Measurements from ENCODE around the gene CAMK1D. TPM values are rescaled to one million over a fixed set of nuclear protein-coding genes. Genes with fewer than 3 reads are reported as not detected.

Gene CAMK1D
- total RNA-seq, 4 donors from 2014 or later, result 13.5 to 21.4 (median 15.7) TPM

DNA sequence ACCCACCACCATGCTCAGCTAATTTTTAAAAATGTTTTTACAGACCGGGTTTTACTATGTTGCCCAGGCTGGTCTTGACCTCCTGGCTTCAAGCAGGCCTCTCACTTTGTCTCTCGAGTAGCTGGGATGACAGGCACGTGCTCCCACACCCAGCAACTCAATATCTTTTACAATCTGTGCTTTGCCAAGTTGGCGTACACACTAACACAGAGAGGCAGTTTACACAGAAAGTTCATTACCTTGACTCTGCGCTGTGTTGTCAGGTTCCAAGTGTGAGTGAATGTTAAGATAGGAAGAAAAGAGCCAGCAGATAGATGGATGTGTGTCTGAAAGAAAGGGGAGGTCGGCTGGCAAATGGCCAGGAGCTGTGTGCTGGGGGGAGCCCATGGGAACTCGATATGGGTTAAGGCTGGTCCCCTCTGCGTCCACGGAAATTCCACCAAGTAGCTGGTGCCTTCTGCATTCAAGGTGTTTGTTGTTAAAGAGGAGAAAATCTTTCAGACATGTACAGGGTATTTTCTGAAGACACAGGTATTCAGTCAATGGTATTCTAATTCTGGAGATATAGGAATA, 299.8 kb downstream of the CAMK1D start:
- TF ChIP-seq POLR2A (IDR thresholded peaks at IDR 0.05), result no peak
- TF ChIP-seq POLR2AphosphoS5 (IDR thresholded peaks at IDR 0.05), result no peak
- no peak for TF ChIP-seq EP300 (IDR thresholded peaks at IDR 0.05; ENCODE audit: low read depth)
- TF ChIP-seq, protein P1, sequence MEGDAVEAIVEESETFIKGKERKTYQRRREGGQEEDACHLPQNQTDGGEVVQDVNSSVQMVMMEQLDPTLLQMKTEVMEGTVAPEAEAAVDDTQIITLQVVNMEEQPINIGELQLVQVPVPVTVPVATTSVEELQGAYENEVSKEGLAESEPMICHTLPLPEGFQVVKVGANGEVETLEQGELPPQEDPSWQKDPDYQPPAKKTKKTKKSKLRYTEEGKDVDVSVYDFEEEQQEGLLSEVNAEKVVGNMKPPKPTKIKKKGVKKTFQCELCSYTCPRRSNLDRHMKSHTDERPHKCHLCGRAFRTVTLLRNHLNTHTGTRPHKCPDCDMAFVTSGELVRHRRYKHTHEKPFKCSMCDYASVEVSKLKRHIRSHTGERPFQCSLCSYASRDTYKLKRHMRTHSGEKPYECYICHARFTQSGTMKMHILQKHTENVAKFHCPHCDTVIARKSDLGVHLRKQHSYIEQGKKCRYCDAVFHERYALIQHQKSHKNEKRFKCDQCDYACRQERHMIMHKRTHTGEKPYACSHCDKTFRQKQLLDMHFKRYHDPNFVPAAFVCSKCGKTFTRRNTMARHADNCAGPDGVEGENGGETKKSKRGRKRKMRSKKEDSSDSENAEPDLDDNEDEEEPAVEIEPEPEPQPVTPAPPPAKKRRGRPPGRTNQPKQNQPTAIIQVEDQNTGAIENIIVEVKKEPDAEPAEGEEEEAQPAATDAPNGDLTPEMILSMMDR (IDR thresholded peaks at IDR 0.05), result no peak
- Histone ChIP-seq H3K4me3 (no peak overlapping the region), H3K27ac (no peak overlapping the region), H3K4me1 (no peaks in the 10 kb centered on the region), H3K27me3 (no peaks in the 10 kb centered on the region), H3K9me3 (no peaks in the 10 kb centered on the region), H3K36me3 (no peaks in the 10 kb centered on the region)
- DNase-seq, result no peak
- in situ Hi-C loops (cut with MboI; ENCODE audit: low pct_ligation_motif_present in 1 of 4, low pct_unique_long_range_greater_than_20kb in 1 of 4, low sequenced_read_pairs in 3 of 4), result no loop called here
- intact Hi-C loops (cut with DNase I; ENCODE audit: low total_unique reads), result no loop called here
- WGBS, 2 donors (ENCODE audit: low coverage in 1 of 2), result 71% methylated on average over 4 to 9 of the region's 9 CpGs

DNA sequence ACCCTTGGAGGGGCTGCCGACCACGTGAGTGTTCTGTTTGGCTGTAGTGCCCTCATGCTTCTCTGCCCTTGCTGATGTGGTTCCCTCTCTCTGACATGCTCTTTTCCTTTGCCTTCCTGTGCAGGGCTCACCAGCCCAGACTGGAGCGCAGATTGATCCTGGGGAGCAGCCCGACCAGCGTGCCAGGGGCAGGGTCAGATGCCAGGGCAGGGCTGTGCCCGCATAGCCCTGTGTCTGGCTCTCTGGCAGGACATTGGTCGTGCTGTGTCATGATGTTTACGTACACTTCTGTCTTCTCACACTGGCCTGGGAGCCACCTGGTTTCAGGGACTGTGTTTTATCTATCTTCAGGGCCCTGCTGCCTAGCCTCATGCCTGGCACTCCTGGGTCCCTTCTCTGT, 300.8 kb downstream of the CAMK1D start:
- intact Hi-C loops (cut with DNase I; ENCODE audit: low total_unique reads), result no loop called here
- TF ChIP-seq EP300 (IDR thresholded peaks at IDR 0.05; ENCODE audit: low read depth) (no peak), POLR2AphosphoS5 (IDR thresholded peaks at IDR 0.05) (no peak), POLR2A (IDR thresholded peaks at IDR 0.05) (no peak)
- TF ChIP-seq, protein P1 (IDR thresholded peaks at IDR 0.05), result no peak
- WGBS, 2 donors (ENCODE audit: low coverage in 1 of 2), result 91% methylated on average over 8 of the region's 8 CpGs; no CpG with 5 or more reads in 1 of the 2 donors
- no peaks in the 10 kb centered on the region for H3K27me3 ChIP-seq
- H3K4me3 ChIP-seq, result no peak overlapping the region
- no peaks in the 10 kb centered on the region for H3K9me3 ChIP-seq
- H3K27ac ChIP-seq, result no peak overlapping the region
- no peaks in the 10 kb centered on the region for H3K36me3 ChIP-seq
- DNase-seq, result no peak
- H3K4me1 ChIP-seq, result no peaks in the 10 kb centered on the region
- in situ Hi-C loops (cut with MboI; ENCODE audit: low pct_ligation_motif_present in 1 of 4, low pct_unique_long_range_greater_than_20kb in 1 of 4, low sequenced_read_pairs in 3 of 4), result loop anchor here in 3 of 4 donors (10.0 to 25.0 kb wide), 2 partner anchors 385 to 388 kb away; no protein-coding TSS in a partner anchor

DNA sequence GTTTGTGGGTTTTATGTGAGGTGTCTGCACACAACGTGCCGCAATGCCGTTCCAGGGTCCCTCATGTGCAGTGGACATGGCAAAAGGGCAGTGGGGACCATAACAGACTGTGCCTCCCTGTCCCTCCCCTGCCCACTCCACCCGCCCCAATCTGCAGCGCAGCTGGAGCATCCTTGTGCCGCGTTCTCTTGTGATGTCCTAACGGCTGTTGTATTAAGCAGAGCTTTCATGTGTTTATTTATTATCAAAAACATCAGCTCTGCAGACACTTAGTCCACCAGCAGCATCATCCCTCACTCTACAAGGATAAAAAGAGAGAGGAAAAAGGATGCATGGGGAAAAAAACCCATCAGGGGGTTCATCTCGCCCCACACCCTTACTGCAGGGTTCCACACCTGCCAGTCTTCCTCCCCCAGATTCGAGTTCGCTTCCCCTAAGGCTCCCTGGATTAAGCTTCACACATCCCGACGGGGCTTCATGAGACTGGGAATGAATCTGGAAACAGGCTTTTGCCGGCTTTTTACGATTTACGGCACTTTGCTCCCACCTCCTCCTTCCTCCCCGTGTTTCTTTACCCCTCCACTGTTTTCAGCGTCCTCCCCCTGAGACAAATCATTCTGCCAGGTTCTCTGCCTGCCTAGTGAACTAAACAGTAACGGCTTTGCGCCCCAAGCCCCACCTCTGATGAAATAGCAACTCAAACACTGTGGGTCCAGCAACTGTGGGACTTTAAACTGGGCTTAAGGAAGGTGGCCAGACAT, 301.4 kb downstream of the CAMK1D start:
- in situ Hi-C loops (cut with MboI; ENCODE audit: low pct_ligation_motif_present in 1 of 4, low pct_unique_long_range_greater_than_20kb in 1 of 4, low sequenced_read_pairs in 3 of 4) (loop anchor here in 3 of 4 donors (10.0 to 25.0 kb wide), 2 partner anchors 386 to 388 kb away; no protein-coding TSS in a partner anchor), intact Hi-C loops (cut with DNase I; ENCODE audit: low total_unique reads) (no loop called here)
- no peak for DNase-seq
- Histone ChIP-seq H3K4me1 (no peaks in the 10 kb centered on the region), H3K36me3 (no peaks in the 10 kb centered on the region), H3K9me3 (no peaks in the 10 kb centered on the region), H3K27ac (no peak overlapping the region), H3K27me3 (no peaks in the 10 kb centered on the region), H3K4me3 (no peak overlapping the region)
- TF ChIP-seq, protein P1 (IDR thresholded peaks at IDR 0.05), result no peak
- TF ChIP-seq POLR2A (IDR thresholded peaks at IDR 0.05) (no peak), EP300 (IDR thresholded peaks at IDR 0.05; ENCODE audit: low read depth) (no peak), POLR2AphosphoS5 (IDR thresholded peaks at IDR 0.05) (no peak)
- 76 to 77% methylated on average over 7 to 20 of the region's 20 CpGs for WGBS, 2 donors (ENCODE audit: low coverage in 1 of 2)

DNA sequence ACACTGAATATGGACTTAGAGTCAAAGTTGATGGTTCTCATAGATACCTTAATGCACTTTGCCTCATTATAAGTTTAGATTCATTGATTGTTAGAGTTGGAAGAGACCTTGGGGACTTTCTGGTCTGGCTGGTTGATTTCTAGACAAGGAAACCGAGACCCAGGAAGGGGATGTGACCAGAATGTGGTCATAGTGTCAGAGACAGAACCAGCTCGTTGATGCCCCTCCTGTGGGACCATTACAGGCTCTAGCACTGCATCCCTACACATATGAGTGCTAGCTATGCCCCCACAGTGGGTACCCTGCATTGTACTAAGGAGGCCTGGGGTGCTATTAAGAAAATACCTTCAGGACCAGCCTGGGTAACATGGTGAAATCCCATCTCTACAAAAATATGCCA, 306.6 kb downstream of the CAMK1D start:
- in situ Hi-C loops (cut with MboI; ENCODE audit: low pct_ligation_motif_present in 1 of 4, low pct_unique_long_range_greater_than_20kb in 1 of 4, low sequenced_read_pairs in 3 of 4), result loop anchor here in 3 of 4 donors (10.0 to 25.0 kb wide), 2 partner anchors 391 to 394 kb away; no protein-coding TSS in a partner anchor
- Histone ChIP-seq H3K27ac (no peak overlapping the region), H3K4me1 (no peaks in the 10 kb centered on the region), H3K27me3 (no peaks in the 10 kb centered on the region), H3K36me3 (no peaks in the 10 kb centered on the region), H3K4me3 (no peak overlapping the region), H3K9me3 (no peaks in the 10 kb centered on the region)
- intact Hi-C loops (cut with DNase I; ENCODE audit: low total_unique reads), result no loop called here
- no peak for DNase-seq
- 83% methylated on average over 2 of the region's 2 CpGs; no CpG with 5 or more reads in 1 of the 2 donors for WGBS, 2 donors (ENCODE audit: low coverage in 1 of 2)
- TF ChIP-seq POLR2AphosphoS5 (IDR thresholded peaks at IDR 0.05), result no peak
- TF ChIP-seq EP300 (IDR thresholded peaks at IDR 0.05; ENCODE audit: low read depth), result no peak
- no peak for TF ChIP-seq POLR2A (IDR thresholded peaks at IDR 0.05)
- TF ChIP-seq, protein P1 (IDR thresholded peaks at IDR 0.05), result no peak
